Activated B cell treated with CpG ODN at 0.5 μM for 24 hours (primary cell): ENCODE results near the gene PTPRT. TPM values are rescaled to one million over a fixed set of nuclear protein-coding genes. Genes with fewer than 3 reads are reported as not detected.

Experiments
- ATAC-seq: fragments of 200-7000 bp; cut with Tn5 transposase; one replicate; pipeline ENCODE4 v1.10.0; 2021; ENCODE audit warnings: low read depth, mild to moderate bottlenecking, moderate library complexity
- CTCF ChIA-PET: fragments of 350-600 bp; sonication (Branson Sonifier 250); formaldehyde crosslinking; loops from one replicate; lab custom pipeline; 2021; ENCODE audit warnings: antibody characterized with exemption; lab: Charles Lee
- POLR2A ChIA-PET: fragments of 350-600 bp; sonication (Branson Sonifier 250); formaldehyde crosslinking; loops from one replicate; lab custom pipeline; 2021; ENCODE audit warnings: antibody characterized with exemption; lab: Charles Lee
- DNase-seq: peaks from one replicate; pipeline ENCODE4 v3.0.0; 2022
- H3K27ac Mint-ChIP-seq: one replicate; pipeline ENCODE4 v1.8.0; 2020; ENCODE audit warnings: mixed read lengths
- H3K27me3 Mint-ChIP-seq: one replicate; pipeline ENCODE4 v1.8.0; 2021; ENCODE audit warnings: mixed read lengths
- H3K36me3 Mint-ChIP-seq: one replicate; pipeline ENCODE4 v1.8.0; 2021; ENCODE audit warnings: low read depth, mixed read lengths
- H3K4me1 Mint-ChIP-seq: one replicate; pipeline ENCODE4 v1.8.0; 2021; ENCODE audit warnings: mixed read lengths
- H3K4me3 Mint-ChIP-seq: one replicate; pipeline ENCODE4 v1.8.0; 2020; ENCODE audit warnings: mild to moderate bottlenecking, mixed read lengths
- H3K9me3 Mint-ChIP-seq: one replicate; pipeline ENCODE4 v1.8.0; 2020; ENCODE audit warnings: mixed read lengths
- intact Hi-C: fragments of 100-400 bp; cut with micrococcal nuclease; formaldehyde crosslinking; loops from one replicate; pipeline ENCODE4 v1.15.1; 2024
- total RNA-seq: library from RNA; stranded (reverse); gene quantifications from 2 replicates; pipeline ENCODE4 v1.2.3, GENCODE V29; 2022
- TF ChIP-seq, protein P1 (sequence below): fragments of 200-600 bp; IDR thresholded peaks from one replicate; pipeline ENCODE4 v1.8.0; 2022; ENCODE audit warnings: antibody characterized with exemption, mild to moderate bottlenecking

Gene PTPRT
- total RNA-seq, 1 donor from 2014 or later = not detected

DNA sequence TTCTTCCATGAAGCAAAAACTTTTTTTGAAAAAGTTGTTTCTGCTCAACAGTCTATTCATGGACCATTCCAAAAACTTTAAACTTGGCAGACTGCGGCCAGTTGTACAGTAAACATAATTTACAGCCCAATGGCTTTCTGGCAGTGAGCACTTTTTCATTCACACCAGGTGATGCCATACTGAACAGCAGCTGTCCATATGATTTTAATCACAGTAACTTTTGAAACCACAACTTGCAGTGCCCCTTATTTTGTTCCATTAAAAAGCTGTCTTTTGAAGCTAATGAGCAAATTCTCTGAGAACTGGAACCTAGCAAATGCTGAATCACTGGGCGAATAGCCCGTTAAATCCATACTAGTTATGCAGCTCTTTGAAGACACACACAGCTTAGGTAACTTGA lies 576.6 kb downstream of the PTPRT start:
- H3K27me3 Mint-ChIP-seq = no peaks in the 10 kb centered on the region

DNA sequence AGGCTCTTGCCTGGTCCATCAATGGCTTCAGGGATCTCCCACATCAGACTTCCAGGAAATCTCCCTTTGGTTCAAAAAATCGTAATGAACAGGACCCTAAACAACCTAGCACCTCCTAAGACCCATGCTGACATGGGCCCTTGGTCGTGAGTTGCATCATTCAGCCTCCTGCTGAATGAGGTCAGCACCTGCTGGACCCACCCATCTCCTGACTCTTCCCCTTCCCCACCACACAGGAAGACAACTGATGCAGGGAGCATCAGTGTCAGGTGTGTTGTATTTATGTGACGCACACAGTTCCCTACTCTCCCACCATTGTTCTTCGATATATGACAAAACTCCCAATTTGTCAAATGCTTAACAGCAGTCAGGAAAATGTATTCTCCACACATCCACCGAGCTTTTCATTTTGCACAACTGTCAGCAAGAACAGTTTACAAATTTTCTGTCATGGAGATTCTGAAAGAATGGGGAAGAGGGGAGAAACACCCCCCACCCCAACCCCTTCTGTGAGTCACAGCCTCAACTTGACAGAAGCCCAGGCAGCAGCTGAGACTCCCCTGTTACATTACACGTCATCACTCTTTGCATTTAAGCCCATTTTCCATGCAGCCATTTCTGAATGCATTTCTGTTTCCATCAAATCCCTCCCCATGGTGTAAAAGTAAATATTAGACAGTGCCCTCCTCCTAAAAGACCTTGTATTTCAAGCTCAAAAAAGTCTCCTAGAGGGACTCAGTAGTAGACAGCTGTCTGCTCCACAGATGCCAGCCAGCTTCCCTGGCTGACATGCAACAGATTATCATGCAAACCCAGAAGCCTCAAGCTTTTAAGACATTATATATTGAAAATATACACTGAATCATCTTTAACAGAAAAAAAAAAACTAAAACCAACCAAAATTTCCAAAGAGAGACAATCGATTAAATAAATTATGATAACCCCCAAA lies 577.5 kb downstream of the PTPRT start:
- CTCF ChIA-PET = no interaction called here
- no peak for DNase-seq
- peaks cover 7% of the 10 kb centered on the region for H3K9me3 Mint-ChIP-seq

More for the DNA sequence above, 576.6 kb downstream of the PTPRT start:
- ATAC-seq (no peak), DNase-seq (no peak)
- H3K4me1 Mint-ChIP-seq = no peaks in the 10 kb centered on the region
- CTCF ChIA-PET = no interaction called here
- H3K4me3 Mint-ChIP-seq = no peak overlapping the region
- H3K27ac Mint-ChIP-seq = no peak overlapping the region
- intact Hi-C loops = no loop called here
- POLR2A ChIA-PET = no interaction called here
- H3K36me3 Mint-ChIP-seq = no peaks in the 10 kb centered on the region
- H3K9me3 Mint-ChIP-seq = peaks cover 7% of the 10 kb centered on the region
- TF ChIP-seq, protein P1, sequence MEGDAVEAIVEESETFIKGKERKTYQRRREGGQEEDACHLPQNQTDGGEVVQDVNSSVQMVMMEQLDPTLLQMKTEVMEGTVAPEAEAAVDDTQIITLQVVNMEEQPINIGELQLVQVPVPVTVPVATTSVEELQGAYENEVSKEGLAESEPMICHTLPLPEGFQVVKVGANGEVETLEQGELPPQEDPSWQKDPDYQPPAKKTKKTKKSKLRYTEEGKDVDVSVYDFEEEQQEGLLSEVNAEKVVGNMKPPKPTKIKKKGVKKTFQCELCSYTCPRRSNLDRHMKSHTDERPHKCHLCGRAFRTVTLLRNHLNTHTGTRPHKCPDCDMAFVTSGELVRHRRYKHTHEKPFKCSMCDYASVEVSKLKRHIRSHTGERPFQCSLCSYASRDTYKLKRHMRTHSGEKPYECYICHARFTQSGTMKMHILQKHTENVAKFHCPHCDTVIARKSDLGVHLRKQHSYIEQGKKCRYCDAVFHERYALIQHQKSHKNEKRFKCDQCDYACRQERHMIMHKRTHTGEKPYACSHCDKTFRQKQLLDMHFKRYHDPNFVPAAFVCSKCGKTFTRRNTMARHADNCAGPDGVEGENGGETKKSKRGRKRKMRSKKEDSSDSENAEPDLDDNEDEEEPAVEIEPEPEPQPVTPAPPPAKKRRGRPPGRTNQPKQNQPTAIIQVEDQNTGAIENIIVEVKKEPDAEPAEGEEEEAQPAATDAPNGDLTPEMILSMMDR = no peak

DNA sequence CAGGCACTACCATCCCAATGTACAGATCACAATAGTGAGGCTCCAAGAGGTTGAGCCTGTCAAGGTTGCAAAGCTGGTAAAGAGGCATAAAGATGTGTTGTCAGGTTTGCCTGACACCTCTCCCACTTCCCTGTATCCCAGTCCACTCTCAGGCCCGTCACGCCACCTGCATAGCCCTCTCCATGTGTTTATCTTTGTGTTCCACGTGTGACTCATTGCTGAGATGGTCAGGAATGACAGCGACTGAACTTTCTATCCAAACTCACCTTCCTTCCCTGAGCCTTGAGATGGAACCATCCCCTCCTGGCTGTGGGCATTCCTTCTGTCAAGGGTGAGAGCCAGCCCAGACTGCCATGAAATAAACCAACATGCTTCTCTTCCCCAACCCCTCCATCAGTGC lies 578.3 kb downstream of the PTPRT start:
- ChIA-PET CTCF (no interaction called here), POLR2A (no interaction called here)
- ATAC-seq = no peak
- intact Hi-C loops = no loop called here
- DNase-seq = no peak
- TF ChIP-seq, protein P1 = no peak
- H3K9me3 Mint-ChIP-seq = peaks cover 7% of the 10 kb centered on the region
- no peak overlapping the region for H3K4me3 Mint-ChIP-seq
- no peaks in the 10 kb centered on the region for H3K36me3 Mint-ChIP-seq
- no peaks in the 10 kb centered on the region for H3K27me3 Mint-ChIP-seq
- no peaks in the 10 kb centered on the region for H3K4me1 Mint-ChIP-seq
- no peak overlapping the region for H3K27ac Mint-ChIP-seq

More for the DNA sequence above, 577.5 kb downstream of the PTPRT start:
- H3K27ac Mint-ChIP-seq = no peak overlapping the region
- POLR2A ChIA-PET = no interaction called here
- no peak overlapping the region for H3K4me3 Mint-ChIP-seq
- H3K36me3 Mint-ChIP-seq = no peaks in the 10 kb centered on the region
- TF ChIP-seq, protein P1 = no peak
- intact Hi-C loops = no loop called here
- no peaks in the 10 kb centered on the region for H3K4me1 Mint-ChIP-seq
- H3K27me3 Mint-ChIP-seq = no peaks in the 10 kb centered on the region
- no peak for ATAC-seq

DNA sequence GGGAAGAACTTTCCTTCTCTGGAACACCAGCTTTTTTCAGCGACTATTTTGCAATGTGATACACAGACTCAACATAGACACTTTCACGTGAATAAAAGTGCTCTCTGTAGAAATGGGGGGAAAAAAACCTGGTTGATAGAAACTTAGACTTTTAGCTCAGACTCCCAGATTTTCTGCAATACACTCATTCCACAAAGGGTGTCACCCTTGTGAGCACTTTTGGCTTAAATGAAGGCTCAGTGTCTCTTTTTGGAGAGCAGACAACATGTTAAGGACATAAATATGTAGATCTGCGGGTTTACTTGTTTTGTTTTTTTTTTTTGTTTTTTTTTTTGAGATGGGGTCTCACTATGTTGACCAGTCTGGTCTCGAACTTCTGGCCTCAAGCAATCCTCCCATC lies 579.6 kb downstream of the PTPRT start:
- TF ChIP-seq, protein P1 = no peak
- Mint-ChIP-seq H3K4me1 (no peaks in the 10 kb centered on the region), H3K27ac (no peak overlapping the region), H3K4me3 (no peak overlapping the region), H3K27me3 (no peaks in the 10 kb centered on the region), H3K9me3 (peaks cover 7% of the 10 kb centered on the region), H3K36me3 (no peaks in the 10 kb centered on the region)
- ChIA-PET POLR2A (no interaction called here), CTCF (no interaction called here)
- ATAC-seq (no peak), DNase-seq (no peak)
- intact Hi-C loops = no loop called here

DNA sequence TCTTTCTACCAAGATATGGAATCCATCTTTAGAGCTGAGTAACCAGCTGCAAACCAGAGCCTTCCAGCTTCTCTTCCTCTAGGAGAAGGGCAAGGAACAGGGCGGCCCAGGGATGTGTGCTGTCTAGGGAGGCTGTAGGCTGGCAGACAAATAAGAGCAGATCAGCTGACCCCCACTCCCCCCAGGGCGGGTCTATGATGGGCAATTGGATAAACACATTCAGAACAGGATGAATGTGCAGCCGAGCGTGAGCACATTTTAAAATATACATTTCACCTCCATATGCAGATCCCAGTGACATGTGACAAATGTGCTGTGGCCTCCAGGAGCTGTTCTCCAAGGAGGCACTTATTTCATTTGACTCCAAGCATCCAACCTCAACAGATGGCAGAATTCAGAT lies 580.1 kb downstream of the PTPRT start:
- H3K36me3 Mint-ChIP-seq = no peaks in the 10 kb centered on the region
- ATAC-seq (no peak), DNase-seq (no peak)
- ChIA-PET CTCF (no interaction called here), POLR2A (no interaction called here)
- H3K9me3 Mint-ChIP-seq = peaks cover 6% of the 10 kb centered on the region
- H3K4me1 Mint-ChIP-seq = no peaks in the 10 kb centered on the region
- TF ChIP-seq, protein P1 = no peak
- H3K4me3 Mint-ChIP-seq = no peak overlapping the region
- H3K27me3 Mint-ChIP-seq = no peaks in the 10 kb centered on the region
- intact Hi-C loops = no loop called here
- H3K27ac Mint-ChIP-seq = no peak overlapping the region
